Measurements from ENCODE around the gene SNAI1. TPM values are rescaled to one million over a fixed set of nuclear protein-coding genes. Genes with fewer than 3 reads are reported as not detected.

SNAI1 gene
- total RNA-seq, 3 donors from 2014 or later, result 0.78 to 4.5 (median 0.96) TPM

GRCh38 chr20:50037123-50037522 is 54.3 kb downstream of the SNAI1 start:
- no peaks in the 10 kb centered on the region for H3K4me1 ChIP-seq (ENCODE audit: low read depth)
- intact Hi-C loops (cut with DNase I, micrococcal nuclease), result no loop called here
- no peaks in the 10 kb centered on the region for H3K36me3 ChIP-seq (ENCODE audit: low read depth)
- TF ChIP-seq, protein P1, sequence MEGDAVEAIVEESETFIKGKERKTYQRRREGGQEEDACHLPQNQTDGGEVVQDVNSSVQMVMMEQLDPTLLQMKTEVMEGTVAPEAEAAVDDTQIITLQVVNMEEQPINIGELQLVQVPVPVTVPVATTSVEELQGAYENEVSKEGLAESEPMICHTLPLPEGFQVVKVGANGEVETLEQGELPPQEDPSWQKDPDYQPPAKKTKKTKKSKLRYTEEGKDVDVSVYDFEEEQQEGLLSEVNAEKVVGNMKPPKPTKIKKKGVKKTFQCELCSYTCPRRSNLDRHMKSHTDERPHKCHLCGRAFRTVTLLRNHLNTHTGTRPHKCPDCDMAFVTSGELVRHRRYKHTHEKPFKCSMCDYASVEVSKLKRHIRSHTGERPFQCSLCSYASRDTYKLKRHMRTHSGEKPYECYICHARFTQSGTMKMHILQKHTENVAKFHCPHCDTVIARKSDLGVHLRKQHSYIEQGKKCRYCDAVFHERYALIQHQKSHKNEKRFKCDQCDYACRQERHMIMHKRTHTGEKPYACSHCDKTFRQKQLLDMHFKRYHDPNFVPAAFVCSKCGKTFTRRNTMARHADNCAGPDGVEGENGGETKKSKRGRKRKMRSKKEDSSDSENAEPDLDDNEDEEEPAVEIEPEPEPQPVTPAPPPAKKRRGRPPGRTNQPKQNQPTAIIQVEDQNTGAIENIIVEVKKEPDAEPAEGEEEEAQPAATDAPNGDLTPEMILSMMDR (IDR thresholded peaks at IDR 0.05), result no peak
- no peaks in the 10 kb centered on the region for H3K9me3 ChIP-seq
- DNase-seq (no peak), ATAC-seq (no peak)
- H3K4me3 ChIP-seq, result no peak overlapping the region

GRCh38 chr20:50037575-50037974 is 54.8 kb downstream of the SNAI1 start:
- H3K4me1 ChIP-seq (ENCODE audit: low read depth), result no peaks in the 10 kb centered on the region
- DNase-seq (no peak), ATAC-seq (no peak)
- H3K4me3 ChIP-seq, result no peak overlapping the region
- TF ChIP-seq, protein P1 (IDR thresholded peaks at IDR 0.05), result no peak
- no peaks in the 10 kb centered on the region for H3K9me3 ChIP-seq
- intact Hi-C loops (cut with DNase I, micrococcal nuclease), result no loop called here
- H3K36me3 ChIP-seq (ENCODE audit: low read depth), result no peaks in the 10 kb centered on the region

DNA sequence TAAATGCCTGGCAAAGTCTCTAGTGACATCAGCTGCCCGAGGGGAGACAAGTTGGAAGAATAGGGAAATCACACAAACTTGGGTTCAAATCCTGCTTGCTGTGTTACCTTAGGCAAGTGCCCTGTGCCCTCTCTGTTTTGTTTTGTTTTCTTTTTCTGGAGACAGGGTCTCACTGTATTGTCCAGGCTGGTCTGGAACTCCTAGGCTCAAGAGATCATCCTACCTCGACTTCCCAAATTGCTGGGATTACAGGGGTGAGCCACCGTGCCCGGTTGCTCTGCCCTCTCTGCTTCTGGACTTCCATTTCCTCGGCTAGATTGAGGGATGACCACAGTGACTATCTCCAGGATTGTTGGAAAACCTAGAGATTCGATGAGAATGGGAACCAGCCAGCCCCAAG is 55.4 kb downstream of the SNAI1 start:
- no peak overlapping the region for H3K4me3 ChIP-seq

More for the DNA sequence above, 55.4 kb downstream of the SNAI1 start:
- intact Hi-C loops (cut with DNase I, micrococcal nuclease), result no loop called here
- Histone ChIP-seq H3K4me1 (ENCODE audit: low read depth) (no peaks in the 10 kb centered on the region), H3K36me3 (ENCODE audit: low read depth) (no peaks in the 10 kb centered on the region), H3K9me3 (no peaks in the 10 kb centered on the region)
- no peak for ATAC-seq
- TF ChIP-seq, protein P1 (IDR thresholded peaks at IDR 0.05), result no peak
- no peak for DNase-seq

Other genes starting within 250 kb of the SNAI1 start
- 10 to 100 TPM; 15.9 to 26.9 (median 16.3) TPM for gene SLC9A8, start 170.2 kb upstream of the SNAI1 start, total RNA-seq
- gene SPATA2, start 67.5 kb upstream of the SNAI1 start, total RNA-seq, result 10 to 100 TPM; 16.2 to 24.1 (median 20.2) TPM
- gene RNF114, start 46.6 kb upstream of the SNAI1 start, total RNA-seq, result 10 to 100 TPM; 81.3 to 89.0 (median 88.2) TPM
- 10 to 100 TPM; 90.1 to 94.4 (median 94.1) TPM for gene UBE2V1, start 130.2 kb downstream of the SNAI1 start, total RNA-seq
- 10 to 100 TPM; 21.2 to 34.3 (median 23.3) TPM for gene PEDS1, start 170.7 kb downstream of the SNAI1 start, total RNA-seq
- 10 to 100 TPM; 20.2 to 86.7 (median 41.3) TPM for gene CEBPB, start 207.8 kb downstream of the SNAI1 start, total RNA-seq